ENCODE data around the gene GPR119.
"Not testable (repeated sequence)": the region's sequence is repeated elsewhere in the genome, so short reads cannot be mapped to it uniquely, and the experiment has no call there.

GPR119 gene

DNA sequence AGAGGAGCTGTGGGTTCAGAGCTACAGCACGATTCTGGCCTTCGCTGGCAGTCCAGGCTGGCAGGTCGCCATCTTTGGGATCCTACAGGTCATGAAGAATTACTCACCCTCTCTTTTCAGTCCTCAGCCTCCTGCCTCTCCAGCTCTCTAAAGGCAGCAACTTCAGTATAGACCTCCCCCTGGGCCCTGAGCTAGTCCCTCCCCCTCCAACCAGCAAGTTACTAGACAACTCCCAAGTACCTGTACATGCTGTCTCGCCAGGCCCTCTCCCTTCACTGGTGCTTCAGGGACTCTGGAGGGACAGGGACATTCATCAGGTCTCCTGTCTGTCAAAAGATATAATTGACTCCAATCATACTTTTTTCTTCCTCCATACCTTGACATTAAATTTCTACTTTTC is at the start of gene GPR119:
TSS of gene GPR119 (minus strand) at position 155 of the 400 bp plus-strand sequence. CDS start 227 bp downstream, outside the sequence.
- no peak for DNase-seq

DNA sequence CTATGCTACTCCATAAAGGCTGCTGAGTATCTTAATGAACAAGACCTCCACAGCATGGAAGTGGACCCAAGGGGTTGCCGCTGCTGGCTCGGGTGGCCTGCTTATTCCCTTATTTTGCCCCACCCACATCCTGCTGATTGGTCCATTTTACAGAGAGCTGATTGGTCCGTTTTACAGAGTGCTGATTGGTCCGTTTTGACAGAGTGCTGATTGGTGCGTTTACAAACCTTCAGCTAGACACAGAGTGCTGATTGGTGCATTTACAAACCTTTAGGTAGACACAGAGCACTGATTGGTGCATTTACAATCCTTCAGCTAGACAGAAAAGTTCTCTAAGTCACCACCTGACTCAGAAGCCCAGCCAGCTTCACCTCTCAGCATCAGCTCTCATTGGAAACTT is 43.8 kb upstream of the GPR119 start:
- not testable (repeated sequence) for DNase-seq

DNA sequence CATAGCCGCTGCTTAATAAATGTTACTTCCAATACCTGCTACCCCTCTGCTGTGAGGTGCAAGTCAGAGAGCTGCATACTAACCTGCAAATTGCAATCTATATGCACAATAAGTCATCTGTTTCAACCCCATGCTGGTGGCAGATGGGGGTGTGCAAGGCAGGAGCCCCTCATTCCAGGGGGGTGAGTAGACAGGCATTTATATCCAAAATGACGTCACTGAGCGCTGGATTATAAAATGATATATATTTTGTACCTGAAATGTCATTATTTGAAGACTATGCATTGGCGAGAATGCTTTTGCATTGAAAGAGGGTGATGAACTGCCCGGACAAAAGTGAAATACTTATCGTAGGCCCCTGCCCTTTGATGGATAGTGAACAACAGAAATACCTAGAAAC is 41.1 kb upstream of the GPR119 start:
- DNase-seq, result no peak

DNA sequence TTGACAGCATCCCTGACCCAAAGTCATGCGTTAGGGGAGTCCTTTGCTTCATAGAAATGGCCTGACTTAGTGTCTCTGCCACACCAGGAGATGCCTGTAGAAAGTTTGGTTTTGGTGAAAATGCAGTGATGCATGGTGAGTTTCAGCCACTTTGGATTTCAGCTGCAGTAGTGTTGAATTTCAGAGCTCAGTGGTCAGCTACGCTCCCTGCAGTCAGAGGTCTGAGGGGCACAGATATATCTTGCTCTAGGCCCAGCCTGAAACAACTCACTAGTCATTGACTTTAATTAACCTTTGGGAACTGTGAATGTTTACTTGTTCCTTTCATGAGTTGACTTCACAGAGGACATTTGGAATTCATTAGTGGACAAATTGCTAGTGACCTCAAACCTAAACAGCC is 33.8 kb upstream of the GPR119 start:
- no peak for DNase-seq

DNA sequence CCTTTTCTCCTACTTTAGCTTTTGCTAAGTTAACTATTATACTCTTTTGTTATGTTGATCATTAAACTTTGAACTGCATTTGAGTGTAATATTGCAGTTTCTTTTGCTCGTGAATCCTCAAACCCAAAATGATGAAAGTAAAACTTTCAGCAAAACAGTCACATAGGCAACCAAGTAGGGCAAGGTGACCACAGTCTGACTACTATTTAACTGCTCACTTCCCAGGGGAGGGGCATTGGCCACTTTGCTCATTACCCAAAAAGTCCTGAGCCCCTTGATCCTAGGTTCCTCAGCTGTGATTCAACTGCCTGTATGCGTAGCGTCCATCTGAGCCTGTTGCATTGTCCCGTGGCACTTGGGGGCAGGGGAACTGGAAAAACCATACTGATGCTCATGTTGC is 33.3 kb upstream of the GPR119 start:
- no peak for DNase-seq

DNA sequence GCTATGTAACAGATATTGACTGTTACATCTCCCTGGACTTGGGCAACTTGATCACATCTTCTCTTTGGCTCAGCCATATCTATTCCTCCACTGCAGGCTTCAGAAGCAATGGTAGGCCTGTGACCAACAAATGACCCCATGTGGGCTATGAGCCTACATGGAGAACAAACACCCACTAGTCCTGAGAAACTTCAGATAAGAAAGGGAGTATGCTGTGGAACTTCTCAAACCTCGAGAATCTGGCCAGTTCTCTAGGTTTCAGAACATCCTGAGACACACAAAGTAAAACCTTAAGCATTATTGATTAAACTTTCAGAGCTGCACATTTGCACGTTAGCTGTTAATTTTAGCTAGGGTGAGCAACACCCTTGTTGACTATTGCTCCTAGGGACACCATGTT is 32.6 kb upstream of the GPR119 start:
- no peak for DNase-seq

DNA sequence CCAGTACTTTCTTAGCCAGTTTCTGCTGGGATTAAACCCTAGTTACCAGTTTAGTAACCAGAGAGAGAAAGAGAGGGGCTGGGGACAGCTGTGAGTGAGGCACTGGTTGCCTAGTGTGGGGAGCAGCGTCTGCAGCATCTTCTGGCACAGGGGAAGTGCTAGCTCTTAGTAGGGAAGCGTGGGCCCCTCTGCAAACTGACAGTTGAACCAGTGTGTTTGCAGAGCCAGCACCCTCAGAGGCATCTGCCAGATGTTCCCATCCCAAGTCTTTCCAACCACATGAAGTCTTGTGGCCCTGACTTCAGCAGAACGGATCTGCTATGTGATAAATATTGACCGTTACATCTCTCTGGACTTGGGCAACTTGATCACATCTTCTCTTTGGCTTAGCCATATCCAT is 31.3 kb upstream of the GPR119 start:
- DNase-seq, result no peak

DNA sequence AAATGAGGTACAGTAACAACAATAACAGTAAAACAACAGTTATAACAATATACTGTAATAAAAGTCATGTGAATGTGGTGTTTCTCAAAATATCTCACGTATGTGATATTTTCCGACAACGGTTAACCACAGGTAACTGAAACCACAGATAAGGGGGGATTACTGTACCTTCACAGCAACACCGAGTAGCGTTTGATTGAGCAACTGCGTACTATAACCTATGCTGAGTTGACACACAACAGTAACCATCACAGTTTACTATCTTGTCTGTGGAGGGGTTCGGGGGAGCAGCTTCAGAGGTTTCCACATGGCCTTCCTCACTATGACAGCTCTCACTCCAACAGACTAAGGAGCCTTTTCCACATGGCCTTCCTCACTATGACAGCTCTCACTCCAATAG is 29.7 kb upstream of the GPR119 start:
- DNase-seq, result no peak

DNA sequence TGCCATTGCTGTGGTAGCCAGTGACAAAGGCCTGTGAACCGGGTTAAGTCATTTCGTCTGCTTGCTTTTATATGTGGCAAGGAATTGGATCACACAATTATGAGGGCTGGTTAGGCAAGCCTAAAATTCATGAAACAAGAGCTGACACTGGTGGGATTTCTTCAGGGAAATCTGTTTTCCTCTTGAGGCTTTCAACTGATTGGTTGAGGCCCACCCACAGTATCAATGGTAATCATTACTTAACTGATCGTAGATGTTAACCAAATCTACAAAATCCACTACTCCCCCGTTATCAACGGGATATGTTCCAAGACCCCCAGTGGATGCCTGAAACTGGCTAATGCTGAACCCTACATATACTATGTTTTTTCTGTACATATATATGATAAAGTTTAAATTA is 29.3 kb upstream of the GPR119 start:
- DNase-seq, result no peak

DNA sequence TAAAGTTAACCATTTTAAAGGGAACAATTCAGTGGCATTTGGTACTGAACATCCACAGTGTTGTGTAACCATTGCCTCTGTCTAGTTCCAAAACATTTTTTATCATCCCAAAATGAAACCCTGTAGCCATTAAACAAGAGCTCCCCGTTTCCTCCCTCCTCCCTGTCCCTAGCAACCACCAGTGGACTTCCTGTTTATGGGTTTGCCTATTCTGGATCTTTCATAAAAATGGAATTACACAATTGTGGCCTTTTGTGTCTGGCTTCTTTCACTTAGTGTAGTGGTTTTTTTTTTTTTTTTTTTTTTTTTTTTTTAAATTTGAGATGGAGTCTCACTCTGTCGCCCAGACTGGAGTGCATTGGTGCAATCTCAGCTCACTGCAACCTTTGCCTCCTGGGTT is 27.9 kb upstream of the GPR119 start:
- DNase-seq, result no peak

DNA sequence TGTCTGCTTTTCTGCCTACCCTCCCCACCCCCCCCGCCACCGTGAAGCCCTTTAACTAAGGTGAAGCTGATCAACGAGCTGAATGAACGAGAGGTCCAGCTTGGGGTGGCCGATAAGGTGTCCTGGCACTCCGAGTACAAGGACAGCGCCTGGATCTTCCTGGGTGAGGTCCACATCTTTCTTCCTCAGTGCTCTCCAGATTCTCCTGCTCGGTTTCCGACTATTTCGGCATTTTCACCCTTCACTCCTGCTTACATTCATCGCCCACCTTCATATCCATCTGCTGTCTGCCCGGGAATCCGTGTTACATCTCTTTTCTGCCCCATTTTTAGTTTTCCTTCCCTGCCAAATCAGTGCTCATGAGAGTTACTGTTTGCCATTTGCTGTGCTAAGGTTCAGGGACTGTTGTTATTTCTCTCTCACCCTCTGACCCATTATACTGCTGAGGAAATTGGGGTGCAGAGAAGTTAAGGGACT is 16.8 kb upstream of the GPR119 start:
- no peak for DNase-seq

DNA sequence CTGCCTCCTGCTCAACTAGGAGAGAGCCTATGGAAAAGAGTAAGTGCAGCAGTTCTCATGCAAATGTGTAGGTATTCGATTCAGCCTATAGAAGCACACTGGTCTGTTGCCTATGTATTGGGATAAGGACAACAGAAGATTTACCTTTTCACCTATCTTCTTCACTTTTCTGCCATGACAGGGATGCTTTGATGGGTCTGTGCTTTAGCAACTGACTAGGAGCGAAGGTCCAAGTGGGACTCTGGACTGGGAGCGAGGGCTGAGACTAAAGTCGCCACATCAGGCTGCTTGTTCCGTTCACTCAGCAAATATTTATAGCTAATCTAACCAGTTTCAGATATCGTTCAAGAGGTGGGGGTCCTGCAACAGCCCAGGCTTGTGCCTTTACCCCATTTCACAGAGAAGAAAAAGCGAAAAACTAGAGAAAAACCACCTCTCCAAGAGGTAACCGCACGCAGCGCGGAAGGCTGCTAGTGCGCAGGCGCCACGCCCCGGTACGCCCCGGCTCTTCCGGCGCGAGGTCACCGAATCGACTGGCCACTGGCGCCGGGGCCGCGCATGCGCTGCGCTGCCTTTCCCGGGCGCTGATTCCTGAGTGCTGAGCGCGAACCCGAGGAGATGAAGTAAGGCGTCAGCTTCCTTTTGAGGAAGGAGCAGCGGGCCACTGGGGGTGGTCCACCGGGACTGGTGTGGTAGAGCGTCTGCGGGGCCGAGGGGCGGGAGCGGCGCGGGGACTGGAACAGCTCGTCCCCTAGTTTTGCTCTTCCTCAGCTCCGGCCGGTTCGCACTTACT is 16.1 kb upstream of the GPR119 start, which contains the start of gene RBMX2:
TSS of gene RBMX2 (plus strand) at position 573 of the 793 bp plus-strand sequence. CDS start at position 619, 46 bp downstream.
- peak; percentile 10 to 51 (median 21) for DNase-seq

DNA sequence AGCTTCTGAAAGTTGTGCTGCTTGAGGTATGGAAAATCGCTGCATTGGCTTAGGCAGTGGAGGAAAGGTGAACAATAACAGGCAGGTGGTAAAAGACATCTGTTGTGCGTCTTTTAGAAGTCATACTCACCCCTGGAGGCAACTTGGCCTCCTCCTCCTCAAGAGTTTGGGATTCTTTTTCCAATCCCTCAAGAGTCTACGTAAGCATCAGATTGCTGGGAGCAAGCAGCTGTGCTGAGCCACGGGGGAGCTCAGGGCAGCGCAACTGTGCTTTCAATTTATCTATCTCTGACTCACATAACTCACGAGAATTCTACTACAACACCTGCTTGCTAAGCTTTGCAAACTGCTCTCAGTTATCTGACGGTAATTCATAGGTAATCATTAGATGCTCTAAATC is 9.9 kb upstream of the GPR119 start:
- DNase-seq, result no peak

DNA sequence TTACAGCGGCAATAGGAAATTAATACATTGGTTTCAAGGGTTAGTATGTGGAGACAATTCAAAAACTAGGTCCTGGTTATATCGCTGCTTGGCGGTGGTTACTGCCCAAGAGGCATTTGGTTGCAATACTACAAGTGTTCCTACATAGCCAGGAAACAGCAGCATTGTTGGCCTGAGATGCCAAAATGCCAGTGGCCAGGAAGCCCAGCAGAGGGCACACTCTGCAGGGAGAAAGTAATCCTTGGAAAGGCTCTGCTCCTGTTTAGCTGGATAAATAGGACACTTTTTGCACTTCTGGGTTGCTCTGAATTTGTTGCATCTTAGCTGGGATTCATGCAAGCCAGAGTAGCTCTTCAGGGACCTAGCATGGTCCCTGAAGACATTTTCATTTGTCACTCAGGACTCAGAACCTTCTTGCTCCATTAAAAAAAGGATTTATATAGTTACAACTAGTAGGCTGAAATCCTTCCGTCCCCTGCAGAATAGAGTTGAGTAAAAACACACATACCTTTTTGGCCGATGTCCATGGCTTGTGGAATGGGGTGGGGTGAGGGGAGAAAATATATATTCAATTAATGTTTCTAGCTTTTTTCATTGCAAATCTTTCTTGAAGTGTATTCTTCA is 8.1 kb upstream of the GPR119 start:
- no peak for DNase-seq

DNA sequence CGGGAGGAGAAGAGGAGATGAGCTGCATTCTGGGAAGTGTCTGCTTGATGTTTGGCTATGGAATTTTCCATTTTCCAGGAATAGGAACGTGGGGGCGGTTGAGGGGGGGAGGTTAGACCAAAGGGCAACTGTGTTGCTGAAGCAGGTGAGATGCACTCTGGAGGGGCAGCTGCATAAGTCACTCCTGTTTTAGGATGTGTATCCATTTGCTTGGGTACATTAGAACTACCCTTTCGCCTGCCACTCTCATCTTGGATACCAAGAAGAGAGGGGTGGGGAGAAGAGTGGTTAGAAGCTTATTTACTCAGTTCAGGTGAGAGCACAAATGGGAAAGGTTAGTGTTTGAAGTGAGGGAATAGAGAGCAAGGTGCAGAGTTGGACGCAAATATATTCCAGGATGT is 934 bp upstream of the GPR119 start:
- DNase-seq, result no peak

DNA sequence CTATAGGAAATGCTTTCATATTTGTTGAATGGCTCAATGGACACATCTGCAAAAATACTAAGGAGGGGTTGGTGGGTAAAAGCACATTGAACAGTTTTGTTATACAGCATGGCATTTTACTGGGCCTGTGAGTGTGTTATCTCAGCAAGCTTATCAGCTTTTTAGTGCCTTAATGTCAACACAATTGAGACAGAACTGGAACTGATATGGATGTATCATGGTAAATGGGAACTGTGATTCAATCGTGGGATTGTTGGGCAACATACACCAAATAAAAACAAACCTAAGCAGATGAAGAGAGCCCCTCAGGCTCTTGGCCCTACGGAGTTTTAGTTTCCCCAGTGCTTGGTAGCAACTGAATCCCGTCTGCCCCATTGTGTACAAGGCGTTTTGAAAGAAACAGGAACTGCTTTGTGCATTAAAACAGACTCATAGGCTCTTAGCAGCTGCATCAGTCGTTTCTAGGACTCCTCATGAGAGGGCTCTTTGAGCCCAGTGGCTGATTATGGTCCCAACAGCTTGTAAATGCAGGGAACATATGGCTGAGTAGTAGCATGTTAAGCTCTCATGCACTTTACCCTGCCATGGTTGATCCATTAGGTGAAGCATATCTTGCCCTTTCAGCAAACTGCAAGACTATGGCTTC is 7.3 kb downstream of the GPR119 start:
- DNase-seq, result no peak

DNA sequence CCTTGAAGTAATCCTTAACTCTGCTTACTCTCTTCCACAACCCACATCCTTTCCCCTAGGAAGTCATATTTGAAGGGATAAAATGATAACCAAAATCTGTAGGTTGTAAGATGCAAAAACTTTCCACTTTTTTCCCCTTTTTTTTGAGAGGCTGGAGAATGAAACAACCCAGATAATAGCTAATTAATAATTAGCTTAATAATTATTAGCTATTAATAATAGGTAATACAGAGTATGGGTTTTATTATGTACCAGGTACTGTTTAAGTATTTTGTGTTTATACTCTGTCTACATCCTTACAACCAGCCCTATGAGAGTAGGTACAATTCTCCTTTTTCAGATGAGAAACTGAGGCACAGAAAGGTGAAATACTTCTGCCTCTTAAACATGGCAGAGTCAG is 9.4 kb downstream of the GPR119 start:
- no peak for DNase-seq

DNA sequence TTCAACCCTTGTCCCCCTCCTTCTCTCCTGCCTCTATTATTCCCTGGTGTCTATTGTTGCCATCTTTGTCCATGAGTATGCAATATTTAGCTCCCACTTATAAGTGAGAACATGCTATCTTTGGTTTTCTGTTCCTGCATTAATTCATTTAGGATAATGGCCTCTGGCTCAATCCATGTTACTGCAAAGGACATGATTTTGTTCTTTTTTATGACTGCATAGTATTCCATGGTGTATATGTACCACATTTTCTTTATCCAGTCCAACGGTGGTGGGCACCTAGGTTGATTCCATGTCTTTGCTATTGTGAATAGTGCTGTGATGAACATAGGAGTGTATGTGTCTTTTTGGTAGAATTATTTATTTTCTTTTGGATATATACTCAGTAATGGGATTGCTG is 33.4 kb downstream of the GPR119 start:
- DNase-seq, result not testable (repeated sequence)

DNA sequence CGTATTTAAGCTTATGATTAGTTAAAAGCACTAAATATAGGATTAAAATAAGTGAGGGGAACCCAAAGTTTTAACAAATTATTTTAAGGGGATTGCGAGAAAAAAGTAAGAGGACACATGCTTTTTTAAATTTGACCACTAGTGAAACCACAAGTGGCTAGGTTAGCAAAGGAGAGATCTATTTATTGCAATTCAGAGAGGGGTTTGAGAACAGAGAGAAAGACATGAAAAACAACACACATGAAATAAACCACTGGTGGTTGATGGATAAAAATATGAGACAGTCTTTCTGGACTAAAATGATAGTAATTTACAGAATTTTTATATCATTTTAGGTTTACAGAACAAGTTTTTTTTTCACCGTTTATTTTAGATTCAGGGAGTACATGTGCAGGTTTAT is 33.9 kb downstream of the GPR119 start:
- no peak for DNase-seq

DNA sequence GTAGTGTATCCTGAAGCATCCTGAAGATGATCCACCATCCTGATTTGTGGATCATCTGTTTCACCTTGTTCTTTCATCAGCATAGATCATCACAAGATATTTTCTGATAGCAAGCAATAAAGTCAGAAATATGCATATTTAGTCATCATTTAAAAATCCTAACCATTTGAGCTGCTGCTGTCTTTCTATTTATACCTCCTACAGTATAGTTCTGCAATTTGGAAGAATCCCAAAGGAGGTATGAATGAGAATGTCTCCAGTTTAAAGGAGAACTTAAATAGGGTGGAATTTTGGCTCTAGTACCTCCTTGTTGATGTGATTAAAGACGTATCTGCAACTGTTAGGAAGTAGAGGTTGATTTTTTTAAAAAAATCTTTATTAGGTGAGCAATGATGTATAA is 38.2 kb downstream of the GPR119 start:
- DNase-seq, result no peak

DNA sequence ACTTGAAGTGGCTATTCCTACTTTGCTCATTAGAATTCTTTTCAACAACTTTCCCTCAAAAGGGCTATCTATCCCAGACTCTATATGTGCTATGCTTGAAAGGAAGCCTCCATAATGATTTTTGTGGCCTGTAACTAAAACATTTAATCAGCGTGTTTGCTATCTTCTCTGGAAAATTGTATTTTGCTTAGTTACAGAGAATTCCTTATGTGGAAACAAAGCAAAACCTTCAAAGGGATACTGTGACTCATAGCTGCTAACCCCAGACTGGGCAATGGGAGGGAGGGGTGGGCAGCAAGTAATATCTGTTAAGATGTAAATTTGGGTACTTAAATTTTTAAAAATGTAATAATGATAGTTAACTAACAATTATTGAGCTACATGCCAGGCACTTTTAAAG is 42.1 kb downstream of the GPR119 start:
- no peak for DNase-seq

DNA sequence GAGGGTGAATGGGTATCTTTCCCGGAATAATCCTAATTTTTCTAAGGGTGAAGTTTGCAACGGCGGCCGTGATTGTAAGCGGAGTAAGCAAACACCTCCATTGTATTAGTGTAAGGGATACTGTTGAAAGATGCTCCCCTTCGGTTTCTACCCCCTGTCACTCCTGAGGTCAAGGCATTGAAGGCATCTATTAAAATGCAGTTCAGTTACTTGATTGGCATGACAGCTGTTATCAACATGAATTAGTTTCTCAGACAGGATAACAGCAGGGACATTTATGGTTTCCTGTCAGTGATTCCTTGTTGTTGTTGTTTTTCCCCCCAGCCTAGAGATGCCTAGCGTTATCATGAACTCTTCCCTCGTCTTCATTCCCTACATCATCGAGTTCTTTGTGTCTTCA is 45.2 kb downstream of the GPR119 start:
- no peak for DNase-seq

DNA sequence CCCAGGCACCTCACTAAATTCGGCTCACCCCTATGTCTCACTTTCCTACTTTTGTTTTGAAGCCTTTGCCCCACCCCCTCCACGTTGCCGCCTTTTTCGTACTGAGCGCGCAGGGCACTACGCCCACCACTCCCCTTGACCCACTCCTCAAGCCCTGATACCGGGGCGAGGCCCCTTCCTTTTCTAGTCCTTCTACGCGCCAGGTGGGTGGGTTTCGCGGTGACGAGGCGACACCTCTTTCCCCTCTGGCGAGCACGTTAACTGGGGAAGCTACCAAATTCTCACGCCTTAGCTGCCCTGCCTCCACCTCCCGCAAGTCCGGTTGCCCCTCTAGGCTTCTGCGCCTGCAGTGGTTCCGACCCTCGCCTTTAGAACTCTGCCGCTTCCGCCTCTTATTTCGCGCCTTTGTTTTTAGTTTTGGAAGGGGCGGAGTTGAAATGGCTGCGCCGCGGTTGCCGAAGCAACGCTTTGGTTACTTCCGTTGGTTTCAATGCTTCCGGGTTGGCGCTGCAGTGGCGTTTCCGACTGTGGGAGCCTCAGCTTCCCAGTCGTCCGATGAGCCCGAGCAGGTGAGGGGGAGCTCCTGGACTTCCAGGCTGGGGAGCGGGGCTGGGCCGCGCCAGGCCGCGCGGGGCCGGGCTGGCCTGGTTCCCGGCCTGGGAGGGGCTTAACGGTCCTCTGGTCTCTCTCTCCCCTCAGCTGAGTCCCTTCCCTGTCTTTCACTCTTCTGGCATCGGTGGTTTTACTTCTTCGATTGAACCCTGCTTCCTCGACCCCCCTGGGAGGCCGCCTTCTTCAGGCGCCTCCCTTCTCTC is 45.9 kb downstream of the GPR119 start, which contains the start of gene SLC25A14:
TSS of gene SLC25A14 (plus strand) at position 512 of the 815 bp plus-strand sequence. CDS start 360 bp downstream, outside the sequence.
- DNase-seq, result peak; percentile 6 to 53 (median 26)
